Inferior parietal cortex (tissue), 1 donor: ENCODE results near the gene DAB2IP.
"Not testable (repeated sequence)": the region's sequence is repeated elsewhere in the genome, so short reads cannot be mapped to it uniquely, and the experiment has no call there.

Source experiments
- DNase-seq: peaks from one replicate; pipeline ENCODE4 v3.0.0-alpha.2; 2016; ENCODE audit errors: extremely low spot score

DAB2IP gene

DNA sequence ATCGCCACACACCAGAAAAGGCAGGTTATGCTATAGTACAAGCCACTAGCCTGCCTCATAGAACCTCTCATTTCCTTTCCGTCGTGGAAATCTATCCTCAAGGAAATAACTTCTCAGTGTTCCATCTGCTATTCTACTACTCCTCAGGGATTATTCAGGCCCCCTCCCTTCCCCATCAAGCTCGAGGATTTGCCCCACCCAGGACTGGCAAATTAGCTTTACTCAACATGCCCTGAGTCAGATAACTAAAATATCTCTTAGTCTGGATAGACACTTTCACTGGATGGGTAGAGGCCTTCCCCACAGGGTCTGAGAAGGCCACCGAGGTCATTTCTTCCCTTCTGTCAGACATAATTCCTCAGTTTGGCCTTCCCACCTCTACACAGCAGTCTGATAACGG is 142.9 kb downstream of the DAB2IP start:
- not testable (repeated sequence) for DNase-seq

DNA sequence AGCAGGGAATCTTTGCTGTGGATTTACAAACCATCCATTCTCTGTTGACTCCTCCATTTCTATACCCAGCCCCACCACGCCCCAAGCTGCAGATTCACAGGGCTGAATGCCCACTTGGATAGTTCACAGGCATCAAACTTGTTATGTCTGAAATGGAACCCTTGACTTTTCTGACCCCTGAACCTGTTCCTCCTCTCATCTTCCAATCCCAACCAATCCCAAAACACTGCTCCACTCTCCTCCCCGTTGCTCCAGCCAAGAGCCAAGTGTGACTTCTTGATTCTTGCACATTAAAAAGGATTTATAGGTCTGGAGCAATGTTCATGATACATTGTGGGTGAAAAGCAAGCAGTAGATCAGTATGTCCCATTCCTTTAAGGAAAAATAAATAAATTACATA is 145.6 kb downstream of the DAB2IP start:
- no peak for DNase-seq

DNA sequence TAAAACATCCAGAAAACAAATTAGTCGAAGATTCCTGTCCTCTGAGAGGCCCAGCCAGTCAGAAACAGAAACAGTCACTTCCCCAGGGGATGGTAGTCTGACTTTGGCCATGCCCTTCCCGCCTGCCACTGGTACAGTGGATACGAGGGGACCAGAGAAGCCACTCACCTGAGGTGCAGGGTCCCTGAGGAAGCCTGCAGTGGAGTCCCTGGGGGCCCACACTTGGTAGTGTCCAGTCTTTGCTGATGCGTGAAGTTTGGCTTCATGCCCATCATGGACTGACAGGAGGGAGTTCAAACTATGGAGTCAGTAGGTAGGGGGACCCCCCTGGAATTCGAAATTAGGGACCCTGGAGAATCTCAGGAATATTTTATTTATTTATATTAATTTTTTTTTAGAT is 147.5 kb downstream of the DAB2IP start:
- no peak for DNase-seq

DNA sequence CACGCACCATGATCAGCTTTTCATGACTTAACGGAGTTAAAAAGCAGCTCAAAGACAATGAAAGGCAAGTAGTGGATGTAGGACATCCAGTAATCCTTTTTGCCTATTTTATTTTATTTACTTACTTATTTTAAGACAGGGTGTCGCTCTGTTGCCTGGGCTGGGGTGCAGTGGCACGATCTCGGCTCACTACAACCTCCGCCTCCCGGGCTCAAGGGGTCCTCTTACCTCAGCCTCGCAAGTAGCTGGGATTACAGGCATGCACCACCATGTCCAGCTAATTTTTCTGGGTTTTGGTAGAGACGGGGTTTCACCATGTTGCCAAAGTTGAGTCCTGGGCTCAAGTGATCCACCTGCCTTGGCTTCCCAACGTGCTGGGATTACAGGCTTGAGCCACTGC is 148.9 kb downstream of the DAB2IP start:
- DNase-seq: no peak

DNA sequence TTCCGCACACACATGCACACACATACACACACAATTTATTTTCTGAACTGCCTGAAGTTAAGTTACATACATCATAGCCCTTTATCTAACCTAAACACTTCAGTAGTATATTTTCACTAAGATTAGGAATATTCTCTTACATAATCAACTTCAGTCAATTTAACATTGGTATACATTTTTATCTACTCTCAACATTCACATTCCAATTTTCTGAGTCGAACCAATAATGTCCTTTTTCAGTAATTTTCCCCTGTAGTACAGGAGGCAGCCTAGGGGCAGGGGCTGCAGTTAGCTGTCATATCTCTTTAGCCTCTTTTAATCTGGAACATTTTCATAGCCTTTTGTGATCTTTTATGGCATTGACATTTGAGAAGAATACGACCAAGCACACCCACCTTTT is 150.1 kb downstream of the DAB2IP start:
- no peak for DNase-seq

DNA sequence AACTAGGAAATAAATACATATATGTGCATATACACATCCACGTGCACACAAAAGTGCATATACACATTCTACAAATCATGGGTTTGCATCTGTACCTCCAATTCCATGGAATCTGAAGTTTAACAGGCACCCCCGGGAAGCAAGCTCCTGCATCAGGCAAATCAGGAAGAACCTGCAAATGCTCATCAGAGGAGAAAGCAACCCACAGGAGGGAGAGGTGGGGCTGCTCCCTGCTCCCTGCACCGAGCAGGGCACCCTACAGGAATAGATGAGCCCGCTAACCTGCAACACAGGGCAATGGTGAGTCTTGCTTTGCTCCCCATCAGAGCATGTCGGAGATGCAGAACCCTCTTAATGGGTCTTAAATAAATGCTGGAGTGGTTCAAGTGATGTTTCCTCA is 151.3 kb downstream of the DAB2IP start:
- DNase-seq: no peak

DNA sequence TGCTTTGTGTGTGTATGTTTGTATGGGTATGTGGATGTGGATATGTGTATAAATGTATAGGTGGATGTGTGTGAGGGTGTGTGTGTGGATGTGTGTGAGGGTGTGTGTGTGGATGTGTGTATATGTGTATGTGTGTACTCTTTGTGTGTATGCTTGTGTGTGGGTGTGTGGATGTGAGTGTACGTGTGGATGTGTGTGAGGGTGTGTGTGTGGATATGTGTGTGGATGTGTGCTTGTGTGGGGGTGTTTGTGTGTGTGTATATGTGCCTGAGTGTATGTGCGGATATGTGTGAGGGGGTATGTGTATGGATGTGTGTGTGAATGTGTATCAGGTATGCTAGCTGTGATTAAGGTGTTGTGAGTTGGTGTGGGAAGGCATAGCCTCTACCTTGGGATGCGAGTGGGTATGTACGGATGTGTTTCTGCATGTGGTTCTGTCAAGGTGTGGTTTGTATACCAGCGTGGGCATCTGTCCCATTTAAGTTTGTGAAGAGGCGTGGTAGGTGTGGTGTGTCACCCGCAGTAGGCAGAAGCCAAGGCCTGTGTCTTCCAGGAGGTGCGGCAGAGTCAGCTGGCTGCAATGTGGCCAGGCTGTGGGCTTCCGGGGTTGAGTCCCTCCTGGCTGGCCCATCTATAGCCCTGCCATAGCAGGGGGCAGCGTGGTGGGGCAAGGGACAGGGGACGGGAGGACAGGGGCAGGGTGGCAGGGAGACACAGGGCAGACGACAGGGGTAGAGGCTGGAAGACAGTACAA is 155.8 kb downstream of the DAB2IP start:
- no peak for DNase-seq

DNA sequence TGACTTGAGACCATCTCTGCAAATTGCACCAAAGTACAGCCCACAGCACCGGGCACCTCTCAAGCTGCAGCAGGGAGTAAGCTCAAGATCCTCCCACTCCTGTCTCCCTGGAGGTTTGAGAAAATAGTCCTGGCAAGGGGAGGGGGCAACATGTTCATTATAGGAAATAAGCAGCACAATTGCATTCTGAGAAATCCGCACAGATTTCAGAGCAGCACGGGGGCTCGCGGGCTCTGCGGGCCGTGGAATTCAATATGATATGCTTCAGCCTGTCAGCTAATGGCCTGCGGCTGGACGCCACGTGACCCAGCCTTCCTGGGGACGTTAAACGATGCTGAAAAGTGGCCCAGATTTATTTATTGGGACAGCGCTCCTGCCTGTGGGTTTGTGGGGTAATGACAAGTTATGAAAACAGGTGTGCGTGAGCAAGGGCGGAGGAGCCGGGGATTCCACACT is 156.4 kb downstream of the DAB2IP start:
- no peak for DNase-seq

DNA sequence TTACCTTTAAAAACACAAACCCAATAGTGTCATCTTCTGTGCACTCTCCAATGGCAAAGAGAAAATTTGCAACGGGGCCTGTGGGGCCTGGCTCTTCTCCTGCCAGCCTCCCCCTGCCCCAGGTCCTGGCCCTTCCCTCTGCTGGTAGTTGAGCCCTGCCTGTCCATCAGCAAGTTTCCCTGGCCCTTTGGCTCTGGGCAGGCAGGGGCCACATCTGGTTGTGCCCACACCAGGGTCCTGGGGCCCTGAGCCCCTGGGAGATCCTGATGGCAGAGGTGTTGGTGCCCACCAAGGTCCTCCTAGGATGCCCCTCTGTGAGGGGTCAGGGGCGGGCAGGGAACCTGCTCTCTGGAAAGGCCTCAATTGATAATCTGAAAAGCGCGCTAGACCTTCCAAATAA is 157.3 kb downstream of the DAB2IP start:
- DNase-seq: no peak

DNA sequence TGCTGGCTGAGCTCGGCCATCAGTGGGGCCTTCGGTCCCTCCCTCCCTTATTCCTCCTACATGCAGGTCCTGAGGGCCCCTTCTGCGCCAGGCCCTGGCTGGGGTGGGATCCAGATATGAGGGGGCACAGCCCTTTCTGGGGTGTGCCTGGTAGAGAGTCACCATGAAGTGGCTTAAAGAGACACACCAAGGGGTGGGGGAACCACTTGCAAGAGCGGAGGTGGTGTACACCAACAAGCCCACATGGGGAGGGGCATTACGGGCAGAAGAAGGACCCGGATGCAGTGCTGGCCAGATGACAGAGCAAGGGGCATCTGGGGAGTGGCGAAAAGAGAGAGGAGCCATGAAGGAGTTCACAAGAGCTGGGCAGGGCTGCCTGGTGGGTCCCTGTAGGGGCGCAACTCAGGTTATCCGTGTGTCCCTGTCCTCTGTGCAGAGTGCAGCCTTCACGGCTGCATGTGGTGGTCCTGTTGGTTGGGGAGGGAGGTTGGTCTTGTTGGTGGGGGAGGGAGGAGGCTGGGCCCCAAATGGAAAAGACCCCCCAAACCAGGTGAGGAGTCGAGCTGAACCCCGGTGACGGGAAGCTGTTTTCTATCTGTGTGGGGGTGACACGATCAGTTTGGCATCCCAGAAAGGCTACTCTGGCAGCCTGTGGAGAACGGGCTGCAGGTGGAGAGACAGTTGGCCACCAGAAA is 158.1 kb downstream of the DAB2IP start:
- DNase-seq: no peak

DNA sequence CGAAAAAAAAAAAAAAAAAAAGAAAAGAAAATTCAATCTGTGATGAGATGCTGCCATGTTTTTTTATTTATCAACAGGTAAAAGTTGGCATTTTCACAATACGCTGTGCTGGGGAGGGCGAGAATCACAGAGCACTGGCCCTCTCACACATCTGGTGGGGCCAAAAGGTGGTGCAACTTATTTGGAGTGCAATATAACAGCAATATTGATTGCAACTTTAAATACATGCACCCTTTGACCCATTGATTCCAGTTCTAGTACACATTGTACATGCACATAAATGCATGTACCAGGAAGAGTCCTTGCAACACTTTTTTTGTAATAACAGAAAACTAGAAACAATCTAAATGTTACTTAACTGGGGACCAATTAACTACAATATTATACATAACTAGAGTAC is 159.1 kb downstream of the DAB2IP start:
- no peak for DNase-seq

DNA sequence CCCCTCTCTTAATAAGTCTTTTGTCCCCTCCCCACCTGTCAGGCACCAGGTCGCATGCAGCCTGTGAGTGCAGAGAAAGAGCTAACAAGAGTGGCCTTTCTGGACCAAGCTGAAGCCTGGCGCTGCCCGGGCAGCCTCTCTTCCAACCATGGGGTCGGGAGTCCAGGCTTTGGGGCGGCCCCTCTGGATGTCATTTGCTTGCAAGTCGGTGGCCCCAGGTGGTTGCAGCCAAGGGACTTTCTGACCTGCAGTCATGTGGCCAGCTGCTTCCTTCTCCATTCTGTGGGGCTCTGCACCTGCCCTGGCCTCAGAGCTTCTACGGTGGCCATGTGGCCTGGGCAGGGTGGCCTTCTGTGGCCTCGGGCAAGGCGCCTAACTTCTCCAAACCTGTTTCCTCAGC is 159.7 kb downstream of the DAB2IP start:
- DNase-seq: no peak

DNA sequence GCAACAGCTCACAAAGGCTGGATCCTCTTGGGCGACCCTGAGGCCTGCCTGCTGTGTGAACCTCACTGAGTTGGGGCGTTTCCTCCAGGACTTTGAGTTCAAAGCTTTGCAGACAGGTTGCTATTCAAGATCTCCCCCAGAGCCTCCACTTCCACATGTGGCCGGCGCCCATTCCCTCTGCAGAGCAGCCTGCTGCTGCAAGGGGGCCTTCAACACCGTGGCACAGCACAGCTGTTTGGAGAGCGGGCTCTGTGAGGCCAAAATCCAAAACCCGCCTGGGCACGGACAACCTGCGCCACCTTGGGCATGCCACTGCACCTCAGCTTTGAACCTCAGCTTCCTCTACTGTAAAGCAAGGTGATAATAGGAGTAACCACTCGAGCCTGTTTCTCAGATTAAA is 160.3 kb downstream of the DAB2IP start:
- DNase-seq: no peak

DNA sequence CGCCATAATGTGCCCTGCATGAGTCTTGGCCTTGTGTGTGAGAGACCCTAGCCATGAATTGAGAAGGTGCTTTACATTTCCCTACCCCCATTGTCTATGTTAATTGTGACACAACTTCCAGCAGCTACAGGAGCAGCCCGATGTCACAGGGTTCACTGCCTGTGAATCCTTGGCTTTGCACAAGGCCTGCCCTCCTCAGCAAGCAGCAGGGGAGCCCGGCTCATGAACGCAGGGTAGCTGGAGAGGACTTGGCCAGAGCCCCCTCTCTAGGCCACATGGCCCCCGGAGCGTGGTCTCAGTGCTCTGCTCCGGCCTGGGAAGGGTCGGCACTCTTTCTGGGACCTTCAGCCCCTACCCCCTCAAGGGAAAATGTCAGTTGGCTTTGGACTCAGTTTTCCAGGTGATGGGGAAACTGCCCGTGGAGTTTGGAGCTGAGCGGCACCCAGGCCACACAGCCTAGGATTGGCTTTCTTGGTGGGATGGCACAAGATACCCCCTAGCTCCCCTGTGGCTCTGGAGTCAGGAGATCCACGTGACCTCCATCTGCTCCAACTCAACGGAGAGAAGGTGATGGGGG is 160.8 kb downstream of the DAB2IP start:
- DNase-seq: no peak

DNA sequence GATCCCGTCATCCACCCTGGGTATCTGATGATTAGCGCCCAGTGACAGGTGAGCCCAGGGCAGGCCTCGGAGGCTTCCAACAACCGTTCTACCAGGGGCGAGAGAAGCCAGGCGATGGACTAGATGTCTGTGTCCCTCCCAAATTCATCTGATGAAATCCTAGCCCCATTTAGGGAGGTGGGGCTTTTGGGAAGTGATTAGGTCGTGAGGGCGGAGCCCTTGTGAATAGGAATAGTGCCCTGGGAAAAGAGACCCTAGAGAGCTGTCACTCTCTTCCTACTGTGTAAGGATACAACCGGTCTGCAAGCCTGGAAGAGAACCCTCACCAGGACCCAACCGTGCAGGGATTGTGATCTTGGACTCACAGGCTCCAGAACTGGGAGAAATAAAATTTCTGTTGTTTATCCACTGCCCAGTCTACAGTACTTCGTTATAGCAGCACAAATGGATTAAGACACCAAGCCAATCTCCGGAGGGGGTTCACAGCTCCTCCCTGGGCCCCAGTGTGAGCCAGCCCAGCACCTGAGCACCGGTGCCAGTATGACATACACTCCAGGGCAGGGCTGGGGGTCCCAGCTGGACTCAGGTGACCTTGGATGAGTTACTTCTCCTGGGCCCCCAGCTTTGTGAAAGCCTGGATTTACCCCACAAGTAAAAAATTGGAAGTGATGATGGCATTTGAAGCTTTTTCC is 162.2 kb downstream of the DAB2IP start:
- no peak for DNase-seq

DNA sequence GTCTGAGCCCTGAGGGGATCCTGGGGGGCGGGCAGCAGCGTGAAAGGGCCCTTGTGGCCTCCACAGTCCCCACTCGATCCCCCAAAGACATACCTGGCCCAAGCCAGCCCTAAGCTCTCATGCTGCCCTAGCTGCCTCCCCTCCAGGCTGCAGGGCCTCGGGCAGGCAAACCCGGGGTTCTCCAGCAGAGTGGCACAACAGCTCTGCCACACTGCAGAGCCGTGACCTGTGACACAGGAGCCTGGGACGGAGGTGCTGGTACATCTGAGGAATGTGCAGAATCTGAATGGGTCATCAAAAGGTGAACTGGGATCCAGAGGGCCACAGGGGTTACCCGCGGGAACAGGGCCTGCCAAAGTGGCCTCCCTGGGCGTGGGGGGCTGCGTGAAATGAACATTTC is 163.2 kb downstream of the DAB2IP start:
- DNase-seq: no peak

DNA sequence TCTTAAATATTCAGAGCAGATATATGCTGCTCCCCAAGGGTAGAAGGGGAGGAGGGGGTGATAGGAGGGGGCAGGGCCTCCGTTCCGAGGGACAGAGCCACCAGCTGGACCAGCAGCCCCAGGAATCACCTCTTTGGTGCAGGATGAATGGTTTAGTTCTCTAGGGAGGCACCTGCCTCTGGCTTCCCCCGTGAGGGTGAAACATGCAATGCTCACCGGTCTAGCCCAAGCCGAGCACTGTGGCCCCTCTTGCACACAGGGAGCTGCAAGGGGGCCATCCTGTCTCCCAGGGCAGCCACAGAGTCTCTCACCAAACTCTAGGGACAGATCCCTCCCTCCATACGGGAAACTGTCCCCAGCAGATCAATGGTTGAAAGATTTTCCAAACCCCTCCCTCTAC is 163.7 kb downstream of the DAB2IP start:
- no peak for DNase-seq

DNA sequence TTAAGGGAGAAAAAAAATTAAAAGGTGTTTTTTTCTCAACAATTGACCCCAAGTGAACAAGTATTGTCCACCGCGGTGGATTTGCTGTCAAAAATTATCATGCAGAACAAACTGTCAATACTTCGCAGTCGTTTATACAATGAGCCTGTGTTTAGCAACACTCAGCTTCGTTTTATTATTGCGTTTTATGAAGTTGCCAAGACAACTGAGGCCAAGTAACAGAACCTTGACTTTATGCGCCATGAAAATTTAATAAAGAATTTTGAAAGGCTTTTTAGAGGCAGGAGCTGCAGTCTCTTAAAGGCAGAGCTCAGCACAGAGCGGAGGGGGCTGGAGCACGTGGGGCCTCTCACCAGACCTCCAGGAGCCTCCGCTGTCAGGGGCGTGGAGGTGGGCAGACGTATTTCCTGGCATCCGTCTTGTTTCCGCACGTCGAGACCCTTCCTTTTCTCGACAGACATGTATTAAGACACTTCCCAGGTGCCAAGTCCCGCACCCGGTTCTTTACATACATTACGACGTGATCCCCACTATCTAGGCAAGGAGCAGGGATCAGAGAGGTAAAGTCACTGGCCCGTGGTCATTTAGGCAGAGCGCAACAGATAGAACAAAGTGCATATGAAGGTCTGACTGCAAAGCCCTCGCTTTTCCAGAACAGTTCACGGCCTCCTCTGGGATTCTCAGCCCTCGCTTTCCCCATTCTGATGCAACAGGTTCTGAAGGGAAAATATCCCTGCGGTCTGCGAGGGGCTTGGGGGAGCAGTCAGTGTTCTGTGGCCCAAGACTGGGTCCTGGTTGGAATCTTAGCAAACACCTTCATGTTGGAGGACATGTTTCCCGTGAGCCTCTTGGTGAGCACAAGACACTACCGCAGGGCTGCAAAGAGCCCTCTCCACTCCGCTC is 164.4 kb downstream of the DAB2IP start:
- DNase-seq: no peak

DNA sequence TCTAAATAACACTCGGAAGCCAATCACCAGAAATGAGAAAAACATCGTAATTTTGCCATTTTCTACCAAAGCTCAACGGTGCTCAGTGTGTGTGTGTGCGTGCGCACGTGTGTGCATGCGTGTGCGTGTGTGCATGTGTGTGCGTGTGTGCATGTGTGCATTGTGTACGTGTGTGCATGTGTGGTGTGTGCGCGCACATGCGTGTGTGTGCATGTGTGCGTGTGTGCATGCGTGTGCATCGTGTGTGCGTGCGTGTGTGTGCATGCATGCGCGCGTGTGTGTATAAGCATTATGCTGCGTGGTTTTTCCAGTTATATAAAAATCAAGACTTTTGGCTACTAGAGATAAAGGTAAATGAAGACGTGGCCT is 165.0 kb downstream of the DAB2IP start:
- DNase-seq: no peak

DNA sequence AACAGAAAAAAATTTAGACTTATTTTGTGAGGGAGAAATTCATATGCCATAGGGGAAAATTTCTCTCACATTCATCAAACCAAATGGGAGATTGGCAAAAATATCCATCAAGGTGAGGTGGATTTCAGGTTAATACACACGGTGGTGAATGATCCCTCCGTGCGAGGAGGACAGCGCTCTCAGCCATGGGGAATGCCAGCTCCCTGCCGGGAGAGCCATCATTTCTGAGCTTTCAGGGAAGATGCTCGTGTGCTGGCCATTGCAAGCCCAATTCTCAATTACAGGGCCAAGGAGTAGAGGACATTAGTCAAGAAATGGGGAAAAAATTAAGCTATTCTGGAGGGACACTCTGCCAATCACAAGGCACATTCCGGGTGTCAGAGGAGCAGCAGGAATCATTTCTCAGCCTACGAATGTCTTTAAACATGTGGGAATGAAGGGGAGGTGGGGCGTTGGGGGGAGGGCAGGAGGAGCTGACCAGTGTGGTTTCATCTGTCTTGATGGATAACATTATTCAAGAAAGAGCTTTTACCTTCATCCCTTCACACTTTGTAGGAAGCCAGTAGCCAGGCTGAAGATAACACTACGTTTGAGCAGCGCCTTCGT is 165.5 kb downstream of the DAB2IP start:
- DNase-seq: no peak

DNA sequence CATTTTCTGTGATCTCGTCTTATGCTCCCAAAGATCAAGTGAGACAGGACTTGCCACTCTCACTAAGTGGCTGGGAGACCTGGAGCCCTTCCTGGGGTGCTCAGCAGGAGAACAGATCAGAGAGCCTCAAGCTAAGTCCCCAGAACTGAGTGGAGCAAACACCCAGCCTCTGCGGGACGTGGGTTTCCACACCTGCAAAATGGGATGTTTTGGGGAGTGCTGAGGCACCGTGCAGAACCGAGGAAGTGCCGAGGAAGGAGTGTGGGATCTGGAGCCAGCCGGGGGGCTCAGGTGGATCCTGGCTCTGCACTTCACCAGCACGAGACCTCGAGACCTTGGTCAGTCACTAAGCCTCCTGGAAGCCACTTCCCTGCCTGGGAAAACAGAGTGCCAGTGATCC is 166.0 kb downstream of the DAB2IP start:
- no peak for DNase-seq
